Prostate gland (tissue), 2 donors: Measurements from ENCODE around the gene SLIT3. TPM values are rescaled to one million over a fixed set of nuclear protein-coding genes. Genes with fewer than 3 reads are reported as not detected.
A peak's percentile ranks its signal among the peaks of the same experiment; 100 is the strongest.

Experiments used
- DNase-seq: peaks from one replicate; pipeline ENCODE4 v3.0.0-alpha.2; 2019; ENCODE audit warnings: low spot score
- H3K27ac ChIP-seq, 2 donors: fragments of 200-600 bp; sonication (generic); 2 replicates each; pipeline ENCODE4 v1.5.1; 2017 to 2019
- H3K27me3 ChIP-seq: fragments of 200-600 bp; sonication (generic); replicated peaks from 2 replicates; pipeline ENCODE4 v1.5.1; 2019; ENCODE audit not compliant: insufficient read depth
- H3K36me3 ChIP-seq, 2 donors: fragments of 200-600 bp; sonication (generic); 1 replicate in 1 of 2; 2 replicates in 1 of 2; pipeline versions ENCODE4 v1.5.1 to v1.8.1; 2017 to 2019
- H3K4me1 ChIP-seq: fragments of 200-600 bp; sonication (generic); replicated peaks from 2 replicates; pipeline ENCODE4 v1.5.1; 2019
- H3K4me3 ChIP-seq, 2 donors: fragments of 200-600 bp; sonication (generic); 2 replicates each; pipeline ENCODE4 v1.5.1; 2017 to 2019
- H3K9me3 ChIP-seq: fragments of 200-600 bp; sonication (generic); 2 replicates; pipeline ENCODE4 v1.5.1; 2017
- CTCF ChIP-seq, 4 experiments: fragments of 200-600 bp in 2 of 4; fragments of 450-650 bp in 2 of 4; sonication (generic) in 2 of 4; IDR thresholded peaks; 1 replicate in 3 of 4; 2 replicates in 1 of 4; pipeline ENCODE4 v1.5.1; 2016 to 2019; ENCODE audit warnings: antibody characterized with exemption in 4 of 4, mild to moderate bottlenecking in 2 of 4, moderate library complexity in 2 of 4
- POLR2A ChIP-seq: fragments of 450-650 bp; IDR thresholded peaks from one replicate; pipeline ENCODE4 v1.6.1; 2016; ENCODE audit warnings: antibody characterized with exemption, mild to moderate bottlenecking
- POLR2AphosphoS5 ChIP-seq: sonication (generic); formaldehyde crosslinking; IDR thresholded peaks from one replicate; pipeline ENCODE4 v1.6.1; 2017; ENCODE audit warnings: antibody characterized with exemption
- WGBS: methylation state at CpG from one replicate; pipeline ENCODE4 v1.1.5; 2018; 5-methylcytosine and 5-hydroxymethylcytosine counted together
- intact Hi-C: fragments of 100-400 bp; cut with DNase I; formaldehyde crosslinking; loops from one replicate; pipeline ENCODE4 v1.14.2; 2022
- total RNA-seq, 2 donors: library from RNA; depleted of rRNA; stranded (reverse); fragments of >200 nt; gene quantifications; one replicate each; pipeline ENCODE4 v1.1.0, GENCODE V29; 2016

Gene SLIT3
- total RNA-seq, 2 donors from 2014 or later = 8.3 TPM

DNA sequence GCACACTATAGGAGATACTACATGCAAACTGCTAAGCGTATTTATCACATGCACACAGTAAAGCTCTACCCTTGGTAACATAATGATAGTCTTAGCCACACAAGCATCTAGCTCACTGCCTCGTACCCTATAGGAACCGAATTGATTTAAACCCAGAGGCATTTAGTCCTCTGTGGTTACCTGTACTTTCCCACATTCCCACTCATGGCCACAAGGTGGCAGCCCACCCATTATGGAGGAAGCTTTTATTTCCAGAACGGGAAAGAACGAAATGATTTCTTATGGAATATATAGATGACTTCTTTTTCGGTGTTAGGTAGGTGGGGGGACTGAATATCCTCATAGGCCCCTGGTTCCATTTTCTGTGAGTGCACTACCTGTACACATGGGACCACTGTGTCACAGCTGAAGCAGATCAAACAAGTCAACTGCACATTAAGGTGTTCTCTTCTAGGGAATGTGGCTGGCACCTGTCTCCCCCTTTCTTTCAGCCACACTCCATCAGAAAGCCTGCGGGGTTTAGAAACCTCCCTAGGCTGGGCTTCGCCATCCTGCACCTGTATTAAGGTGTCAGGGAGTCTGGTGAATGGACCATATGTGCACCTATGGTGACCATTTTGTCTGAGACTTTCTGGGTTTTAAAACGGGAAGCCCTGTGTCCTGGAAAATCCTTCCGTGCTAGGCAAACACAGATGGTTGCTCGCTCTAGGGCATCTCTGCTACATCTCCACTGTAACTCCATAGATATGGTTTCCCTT, 313.2 kb downstream of the SLIT3 start:
- Histone ChIP-seq H3K27me3 (no peaks in the 10 kb centered on the region), H3K36me3 (no peaks in the 10 kb centered on the region), H3K27ac (no peak overlapping the region), H3K9me3 (no peaks in the 10 kb centered on the region), H3K4me3 (no peak overlapping the region), H3K4me1 (no peaks in the 10 kb centered on the region)
- TF ChIP-seq POLR2AphosphoS5 = no peak
- TF ChIP-seq CTCF (IDR thresholded peaks at IDR 0.05) = peak; percentile 83 to 95 (median 88)
- no peak for TF ChIP-seq POLR2A
- 38% methylated on average over 11 of the region's 11 CpGs for WGBS
- DNase-seq = peak; percentile 76
- intact Hi-C loops = loop anchor here (5.0 to 10.0 kb wide), 4 partner anchors 283 to 595 kb away; partner anchors contain the start of genes SLIT3 and SPDL1

DNA sequence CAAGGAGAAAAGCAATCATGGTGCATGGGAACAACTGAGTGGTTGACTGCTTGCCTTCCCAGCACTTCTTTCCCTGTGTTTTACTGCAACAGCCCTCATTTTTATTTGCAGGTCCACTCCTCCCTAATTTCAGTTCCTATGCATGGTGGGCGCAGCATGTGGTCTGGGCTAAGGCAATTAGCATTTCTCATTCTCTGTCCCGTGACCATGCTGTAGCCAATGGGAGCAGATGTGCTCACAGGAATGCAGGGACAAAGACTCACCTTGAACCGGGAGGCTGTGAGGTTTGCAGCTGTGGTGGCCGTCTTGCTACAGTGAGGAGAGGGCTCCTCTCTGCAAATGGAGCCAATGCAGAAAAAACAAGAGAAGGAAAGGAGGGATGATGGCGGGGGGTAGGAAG, 315.5 kb downstream of the SLIT3 start:
- WGBS = 96% methylated on average over 5 of the region's 5 CpGs
- no peaks in the 10 kb centered on the region for H3K27me3 ChIP-seq
- intact Hi-C loops = loop anchor here (5.0 to 10.0 kb wide), 4 partner anchors 281 to 597 kb away; partner anchors contain the start of genes SLIT3 and SPDL1
- no peaks in the 10 kb centered on the region for H3K4me1 ChIP-seq
- no peak overlapping the region for H3K4me3 ChIP-seq
- TF ChIP-seq POLR2A (no peak), CTCF (IDR thresholded peaks at IDR 0.05) (no peak), POLR2AphosphoS5 (no peak)
- no peaks in the 10 kb centered on the region for H3K9me3 ChIP-seq
- DNase-seq = no peak
- H3K36me3 ChIP-seq = no peaks in the 10 kb centered on the region
- H3K27ac ChIP-seq = no peak overlapping the region

- WGBS = 85% methylated on average over 5 of the region's 5 CpGs
- no peak overlapping the region for H3K4me3 ChIP-seq
- no peaks in the 10 kb centered on the region for H3K27me3 ChIP-seq
- no peaks in the 10 kb centered on the region for H3K36me3 ChIP-seq
- no peak overlapping the region for H3K27ac ChIP-seq
- no peaks in the 10 kb centered on the region for H3K9me3 ChIP-seq
- H3K4me1 ChIP-seq = no peaks in the 10 kb centered on the region
- intact Hi-C loops = loop anchor here (10.0 kb wide), 1 partner anchor 279 kb away; no protein-coding TSS in a partner anchor
- DNase-seq = no peak
- TF ChIP-seq CTCF (IDR thresholded peaks at IDR 0.05) (no peak), POLR2AphosphoS5 (no peak)
These were observed 316.7 kb downstream of the SLIT3 start for GRCh38 chr5:168984135-168984675.

- no peaks in the 10 kb centered on the region for H3K27me3 ChIP-seq
- TF ChIP-seq CTCF (IDR thresholded peaks at IDR 0.05) (no peak), POLR2A (no peak), POLR2AphosphoS5 (no peak)
- no peak overlapping the region for H3K4me3 ChIP-seq
- no peak overlapping the region for H3K27ac ChIP-seq
- H3K9me3 ChIP-seq = no peaks in the 10 kb centered on the region
- no peaks in the 10 kb centered on the region for H3K4me1 ChIP-seq
- H3K36me3 ChIP-seq = no peaks in the 10 kb centered on the region
- intact Hi-C loops = no loop called here
- WGBS = 72% methylated on average over 5 of the region's 5 CpGs
- DNase-seq = no peak
These were observed 321.8 kb downstream of the SLIT3 start for GRCh38 chr5:168979135-168979534.

DNA sequence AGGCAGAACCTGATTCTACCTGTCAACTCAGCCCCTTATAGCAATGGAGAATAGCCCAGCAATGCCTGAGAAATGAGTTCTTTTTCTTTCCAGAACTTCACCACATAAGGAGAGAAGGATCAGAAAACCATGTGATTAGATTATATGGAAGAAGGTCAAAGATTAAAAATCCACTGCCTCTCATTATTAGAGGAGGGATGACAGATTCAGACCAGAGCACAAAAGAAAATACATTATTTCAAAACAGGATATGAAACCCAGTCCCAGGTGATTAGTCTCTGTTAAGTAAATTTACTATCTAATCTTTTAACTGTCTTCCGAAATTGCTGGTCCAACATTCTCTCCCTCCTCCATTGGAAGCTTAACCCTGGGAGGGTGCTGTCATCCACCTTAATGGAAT, 322.4 kb downstream of the SLIT3 start:
- H3K27me3 ChIP-seq = no peaks in the 10 kb centered on the region
- H3K4me1 ChIP-seq = no peaks in the 10 kb centered on the region
- H3K27ac ChIP-seq = no peak overlapping the region
- H3K4me3 ChIP-seq = no peak overlapping the region
- DNase-seq = no peak
- intact Hi-C loops = no loop called here
- H3K9me3 ChIP-seq = no peaks in the 10 kb centered on the region
- H3K36me3 ChIP-seq = no peaks in the 10 kb centered on the region
- TF ChIP-seq POLR2A (no peak), CTCF (IDR thresholded peaks at IDR 0.05) (no peak), POLR2AphosphoS5 (no peak)
- WGBS = 95% methylated on average over 1 of the region's 1 CpG
